Measurements from ENCODE around the gene CEP164. TPM values are rescaled to one million over a fixed set of nuclear protein-coding genes. Genes with fewer than 3 reads are reported as not detected.
"Not testable (repeated sequence)": the region's sequence is repeated elsewhere in the genome, so short reads cannot be mapped to it uniquely, and the experiment has no call there.

Gene CEP164
- total RNA-seq, 1 donor from 2014 or later, result 40.1 TPM

- TF ChIP-seq CTCF (IDR thresholded peaks at IDR 0.05), result no peak
- Mint-ChIP-seq H3K4me1 (ENCODE audit: unreplicated experiment) (no peaks in the 10 kb centered on the region), H3K27ac (ENCODE audit: unreplicated experiment) (no peak overlapping the region), H3K36me3 (ENCODE audit: unreplicated experiment) (no peaks in the 10 kb centered on the region), H3K27me3 (ENCODE audit: unreplicated experiment) (peaks cover 7% of the 10 kb centered on the region), H3K4me3 (ENCODE audit: unreplicated experiment) (no peak overlapping the region), H3K9me3 (ENCODE audit: unreplicated experiment) (peaks cover 9% of the 10 kb centered on the region)
- DNase-seq (ENCODE audit: extremely low spot score, unreplicated experiment), result no peak
Observed at GRCh38 chr11:117456027-117456720, 128.5 kb downstream of the CEP164 start.

- not testable (repeated sequence) for H3K4me1 Mint-ChIP-seq (ENCODE audit: unreplicated experiment); DNase-seq (ENCODE audit: extremely low spot score, unreplicated experiment); H3K27ac Mint-ChIP-seq (ENCODE audit: unreplicated experiment); H3K9me3 Mint-ChIP-seq (ENCODE audit: unreplicated experiment); H3K27me3 Mint-ChIP-seq (ENCODE audit: unreplicated experiment); H3K36me3 Mint-ChIP-seq (ENCODE audit: unreplicated experiment); H3K4me3 Mint-ChIP-seq (ENCODE audit: unreplicated experiment)
Observed at GRCh38 chr11:117456721-117457029, 129.0 kb downstream of the CEP164 start.

GRCh38 chr11:117457031-117457785 lies 129.6 kb downstream of the CEP164 start:
- H3K9me3 Mint-ChIP-seq (ENCODE audit: unreplicated experiment), result peaks cover 9% of the 10 kb centered on the region
- H3K4me1 Mint-ChIP-seq (ENCODE audit: unreplicated experiment), result no peaks in the 10 kb centered on the region
- no peak overlapping the region for H3K27ac Mint-ChIP-seq (ENCODE audit: unreplicated experiment)
- no peak for DNase-seq (ENCODE audit: extremely low spot score, unreplicated experiment)
- TF ChIP-seq CTCF (IDR thresholded peaks at IDR 0.05), result no peak
- H3K4me3 Mint-ChIP-seq (ENCODE audit: unreplicated experiment), result no peak overlapping the region
- H3K36me3 Mint-ChIP-seq (ENCODE audit: unreplicated experiment), result no peaks in the 10 kb centered on the region
- H3K27me3 Mint-ChIP-seq (ENCODE audit: unreplicated experiment), result peaks cover 7% of the 10 kb centered on the region

GRCh38 chr11:117457835-117458234 lies 130.2 kb downstream of the CEP164 start:
- DNase-seq (ENCODE audit: extremely low spot score, unreplicated experiment), result no peak
- Mint-ChIP-seq H3K9me3 (ENCODE audit: unreplicated experiment) (peaks cover 9% of the 10 kb centered on the region), H3K36me3 (ENCODE audit: unreplicated experiment) (no peaks in the 10 kb centered on the region), H3K4me3 (ENCODE audit: unreplicated experiment) (no peak overlapping the region), H3K4me1 (ENCODE audit: unreplicated experiment) (no peaks in the 10 kb centered on the region), H3K27me3 (ENCODE audit: unreplicated experiment) (peaks cover 7% of the 10 kb centered on the region), H3K27ac (ENCODE audit: unreplicated experiment) (no peak overlapping the region)
- no peak for TF ChIP-seq CTCF (IDR thresholded peaks at IDR 0.05)

GRCh38 chr11:117458275-117459122 lies 130.8 kb downstream of the CEP164 start:
- H3K36me3 Mint-ChIP-seq (ENCODE audit: unreplicated experiment), result no peaks in the 10 kb centered on the region
- peaks cover 7% of the 10 kb centered on the region for H3K27me3 Mint-ChIP-seq (ENCODE audit: unreplicated experiment)
- H3K4me1 Mint-ChIP-seq (ENCODE audit: unreplicated experiment), result no peaks in the 10 kb centered on the region
- DNase-seq (ENCODE audit: extremely low spot score, unreplicated experiment), result no peak
- TF ChIP-seq CTCF (IDR thresholded peaks at IDR 0.05), result no peak
- H3K4me3 Mint-ChIP-seq (ENCODE audit: unreplicated experiment), result no peak overlapping the region
- H3K9me3 Mint-ChIP-seq (ENCODE audit: unreplicated experiment), result peaks cover 9% of the 10 kb centered on the region
- H3K27ac Mint-ChIP-seq (ENCODE audit: unreplicated experiment), result no peak overlapping the region
